PC-9 (cell line): ENCODE data around the gene NOVA1. TPM values are rescaled to one million over a fixed set of nuclear protein-coding genes. Genes with fewer than 3 reads are reported as not detected.
A peak's percentile ranks its signal among the peaks of the same experiment; 100 is the strongest.
"Not testable (repeated sequence)": the region's sequence is repeated elsewhere in the genome, so short reads cannot be mapped to it uniquely, and the experiment has no call there.

Source experiments
- Bru-seq: library from RNA; stranded (reverse); fragments of 400-500 nt; gene quantifications from one replicate; lab custom pipeline; 2021; lab: Mats Ljungman, UMichigan
- BruChase-seq, 2 experiments: library from RNA; stranded (reverse); fragments of 400-500 nt; gene quantifications; one replicate each; lab custom pipeline; 2021; lab: Mats Ljungman, UMichigan
- BruUV-seq: library from RNA; stranded (reverse); fragments of 400-500 nt; replicated peaks from 2 replicates; lab custom pipeline; 2021; lab: Mats Ljungman, UMichigan
- CTCF ChIA-PET: fragments of 300-600 bp; sonication (Branson Sonifier 250); formaldehyde crosslinking; loops from one replicate; lab custom pipeline; 2022; ENCODE audit warnings: antibody characterized with exemption; lab: Charles Lee
- POLR2A ChIA-PET: fragments of 300-600 bp; sonication (Branson Sonifier 250); formaldehyde crosslinking; loops from one replicate; lab custom pipeline; 2022; ENCODE audit warnings: antibody characterized with exemption; ENCODE audit not compliant: unreplicated experiment; lab: Charles Lee
- DNase-seq, 2 experiments: peaks; one replicate each; pipeline versions ENCODE4 v3.0.0 to v3.0.0-alpha.2; 2015 to 2022; ENCODE audit warnings: mixed read lengths in 1 of 2
- H2AFZ ChIP-seq: fragments of 200-600 bp; sonication (generic); 2 replicates; pipeline ENCODE4 v1.8.1; 2017; ENCODE audit warnings: antibody characterized with exemption
- H3F3A ChIP-seq: fragments of 200-600 bp; sonication (generic); 2 replicates; pipeline ENCODE4 v1.8.1; 2017; ENCODE audit warnings: antibody characterized with exemption, mild to moderate bottlenecking, low read depth; ENCODE audit not compliant: insufficient read depth
- H3K27ac ChIP-seq: fragments of 200-600 bp; sonication (generic); 2 replicates; pipeline ENCODE4 v1.6.1; 2016; ENCODE audit warnings: mixed run types
- H3K27me3 ChIP-seq: fragments of 200-600 bp; sonication (generic); 2 replicates; pipeline ENCODE4 v1.6.1; 2016; ENCODE audit warnings: low read depth, mixed run types; ENCODE audit not compliant: insufficient read depth
- H3K36me3 ChIP-seq: fragments of 200-600 bp; sonication (generic); 2 replicates; pipeline ENCODE4 v1.6.1; 2016; ENCODE audit warnings: low read depth, mixed run types
- H3K4me1 ChIP-seq: fragments of 200-600 bp; sonication (generic); replicated peaks from 2 replicates; pipeline ENCODE4 v1.6.1; 2016; ENCODE audit warnings: mixed run types; ENCODE audit not compliant: insufficient read depth
- H3K4me2 ChIP-seq: fragments of 200-600 bp; sonication (generic); 2 replicates; pipeline ENCODE4 v1.6.1; 2017; ENCODE audit warnings: mixed run types
- H3K4me3 ChIP-seq: fragments of 200-600 bp; sonication (generic); 2 replicates; pipeline ENCODE4 v1.6.1; 2016; ENCODE audit warnings: mixed run types
- H3K79me2 ChIP-seq: fragments of 200-600 bp; sonication (generic); 2 replicates; pipeline ENCODE4 v1.6.1; 2017; ENCODE audit warnings: low read depth, mixed run types
- H3K9me2 ChIP-seq: fragments of 200-600 bp; sonication (generic); 2 replicates; pipeline ENCODE4 v1.8.1; 2017; ENCODE audit warnings: mild to moderate bottlenecking; ENCODE audit not compliant: insufficient read depth
- H3K9me3 ChIP-seq: fragments of 200-600 bp; sonication (generic); 2 replicates; pipeline ENCODE4 v1.8.1; 2016; ENCODE audit warnings: low read depth; ENCODE audit not compliant: insufficient read depth
- H4K20me1 ChIP-seq: fragments of 200-600 bp; sonication (generic); 2 replicates; pipeline ENCODE4 v1.8.1; 2017; ENCODE audit not compliant: insufficient read depth
- CTCF ChIP-seq: fragments of 200-600 bp; sonication (generic); conservative IDR thresholded peaks from 2 replicates; pipeline ENCODE4 v1.6.1; 2017; ENCODE audit warnings: mixed run types, antibody characterized with exemption, mild to moderate bottlenecking, moderate library complexity
- EZH2 ChIP-seq: fragments of 200-600 bp; sonication (generic); IDR thresholded peaks from 2 replicates; pipeline ENCODE4 v1.8.0; 2017; ENCODE audit warnings: antibody characterized with exemption, low read depth
- intact Hi-C: fragments of 100-400 bp; cut with micrococcal nuclease; formaldehyde crosslinking; loops from one replicate; pipeline ENCODE4 v1.10.0; 2022; ENCODE audit not compliant: unreplicated experiment
- long read RNA-seq: library from polyadenylated mRNA; stranded (forward); transcript quantifications from one replicate; pipeline ENCODE4 v2.0.0, GENCODE V29; 2022
- total RNA-seq: library from RNA; stranded (reverse); gene quantifications from 2 replicates; pipeline ENCODE4 v1.2.3, GENCODE V29; 2021

The NOVA1 gene
- total RNA-seq, result 0.68 and 1.1 TPM in 2 replicates
- percentile 32 among the genes with signal in this experiment for Bru-seq, nascent RNA
- BruChase-seq, experiment 1, labeled RNA remaining after a 2-hour chase, result percentile 32 among the genes with signal in this experiment
- BruChase-seq, experiment 2, labeled RNA remaining after a 6-hour chase, result percentile 18 among the genes with signal in this experiment
- long read RNA-seq, result 0 reads

- Histone ChIP-seq H3K27ac (no peak within 1 kb of the TSS), H2AFZ (peak within 1 kb of the TSS; percentile 84), H3K27me3 (no peaks in the 10 kb centered on the region), H3K9me3 (no peaks in the 10 kb centered on the region), H3K79me2 (no peaks in the 10 kb centered on the region), H3K9me2 (no peaks in the 10 kb centered on the region), H3K4me1 (peaks cover 10% of the 10 kb centered on the region), H3K36me3 (no peaks in the 10 kb centered on the region), H3K4me2 (peak within 1 kb of the TSS; percentile 70), H3K4me3 (peak within 1 kb of the TSS; percentile 70), H4K20me1 (no peaks in the 10 kb centered on the region), H3F3A (no peaks in the 10 kb centered on the region)
- ChIA-PET POLR2A (no interaction called here), CTCF (no interaction called here)
- BruUV-seq, result no TSS peak
- DNase-seq, result no peak
- intact Hi-C loops, result no loop called here
- TF ChIP-seq CTCF (no peak), EZH2 (no peak)
These were observed at the start of gene NOVA1 for GRCh38 chr14:26597589-26598080. NOVA1 (minus strand) TSS chr14:26598033; CDS start chr14:26597436, 597 bp downstream.

GRCh38 chr14:26645057-26645456 lies 47.2 kb upstream of the NOVA1 start:
- H3K27me3 ChIP-seq, POLR2A ChIA-PET, BruUV-seq, H3K36me3 ChIP-seq, H2AFZ ChIP-seq, H3K9me3 ChIP-seq, H4K20me1 ChIP-seq, H3K27ac ChIP-seq, H3K4me1 ChIP-seq, H3K9me2 ChIP-seq, DNase-seq, H3K79me2 ChIP-seq, H3K4me3 ChIP-seq, CTCF ChIA-PET, H3F3A ChIP-seq, intact Hi-C loops, H3K4me2 ChIP-seq: not testable (repeated sequence)

GRCh38 chr14:26636561-26636960 lies 38.7 kb upstream of the NOVA1 start:
- ChIA-PET CTCF (no interaction called here), POLR2A (interaction anchor here (0.6 kb wide), 1 partner anchor 271 kb away, joined by 6 read pairs; no protein-coding TSS in a partner anchor)
- H3K4me1 ChIP-seq, result no peaks in the 10 kb centered on the region
- H3K9me3 ChIP-seq, result no peaks in the 10 kb centered on the region
- H3K27ac ChIP-seq, result no peak overlapping the region
- no peak overlapping the region for H3K4me3 ChIP-seq
- H3K36me3 ChIP-seq, result no peaks in the 10 kb centered on the region
- H2AFZ ChIP-seq, result no peak overlapping the region
- H3K4me2 ChIP-seq, result no peak overlapping the region
- BruUV-seq, result no TSS peak
- no peaks in the 10 kb centered on the region for H3K27me3 ChIP-seq
- H3K9me2 ChIP-seq, result no peaks in the 10 kb centered on the region
- no peak for DNase-seq
- no peaks in the 10 kb centered on the region for H4K20me1 ChIP-seq
- intact Hi-C loops, result no loop called here
- H3K79me2 ChIP-seq, result no peaks in the 10 kb centered on the region
- TF ChIP-seq EZH2, result no peak
- TF ChIP-seq CTCF, result no peak
- no peaks in the 10 kb centered on the region for H3F3A ChIP-seq

GRCh38 chr14:26634946-26635345 lies 37.1 kb upstream of the NOVA1 start:
- H3K27ac ChIP-seq, H3K27me3 ChIP-seq, H3F3A ChIP-seq, H3K9me3 ChIP-seq, H3K36me3 ChIP-seq, H3K9me2 ChIP-seq, H3K4me1 ChIP-seq, POLR2A ChIA-PET, H3K79me2 ChIP-seq, intact Hi-C loops, H2AFZ ChIP-seq, BruUV-seq, CTCF ChIA-PET, DNase-seq, H4K20me1 ChIP-seq: not testable (repeated sequence)
- Histone ChIP-seq H3K4me3 (peak overlapping the region; percentile 40; the same call in 1 of the 2 replicates), H3K4me2 (peak overlapping the region; percentile 49)
